ENCODE results near the gene STH.

DNA sequence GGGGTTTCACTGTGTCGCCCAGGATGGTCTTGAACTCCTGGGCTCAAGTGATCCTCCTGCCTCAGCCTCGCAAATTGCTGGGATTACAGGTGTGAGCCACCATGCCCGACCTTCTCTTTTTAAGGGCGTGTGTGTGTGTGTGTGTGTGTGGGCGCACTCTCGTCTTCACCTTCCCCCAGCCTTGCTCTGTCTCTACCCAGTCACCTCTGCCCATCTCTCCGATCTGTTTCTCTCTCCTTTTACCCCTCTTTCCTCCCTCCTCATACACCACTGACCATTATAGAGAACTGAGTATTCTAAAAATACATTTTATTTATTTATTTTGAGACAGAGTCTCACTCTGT is 3.9 kb downstream of the STH start:
- TF ChIP-seq, protein P1, sequence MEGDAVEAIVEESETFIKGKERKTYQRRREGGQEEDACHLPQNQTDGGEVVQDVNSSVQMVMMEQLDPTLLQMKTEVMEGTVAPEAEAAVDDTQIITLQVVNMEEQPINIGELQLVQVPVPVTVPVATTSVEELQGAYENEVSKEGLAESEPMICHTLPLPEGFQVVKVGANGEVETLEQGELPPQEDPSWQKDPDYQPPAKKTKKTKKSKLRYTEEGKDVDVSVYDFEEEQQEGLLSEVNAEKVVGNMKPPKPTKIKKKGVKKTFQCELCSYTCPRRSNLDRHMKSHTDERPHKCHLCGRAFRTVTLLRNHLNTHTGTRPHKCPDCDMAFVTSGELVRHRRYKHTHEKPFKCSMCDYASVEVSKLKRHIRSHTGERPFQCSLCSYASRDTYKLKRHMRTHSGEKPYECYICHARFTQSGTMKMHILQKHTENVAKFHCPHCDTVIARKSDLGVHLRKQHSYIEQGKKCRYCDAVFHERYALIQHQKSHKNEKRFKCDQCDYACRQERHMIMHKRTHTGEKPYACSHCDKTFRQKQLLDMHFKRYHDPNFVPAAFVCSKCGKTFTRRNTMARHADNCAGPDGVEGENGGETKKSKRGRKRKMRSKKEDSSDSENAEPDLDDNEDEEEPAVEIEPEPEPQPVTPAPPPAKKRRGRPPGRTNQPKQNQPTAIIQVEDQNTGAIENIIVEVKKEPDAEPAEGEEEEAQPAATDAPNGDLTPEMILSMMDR (optimal IDR thresholded peaks at IDR 0.05 in 1 of 3, IDR thresholded peaks at IDR 0.05 in 1 of 3, conservative IDR thresholded peaks at IDR 0.05 in 1 of 3; ENCODE audit: extremely low read depth in 1 of 3, insufficient read depth in 2 of 3, low read length in 3 of 3): no peak
- TF ChIP-seq EZH2 (IDR thresholded peaks at IDR 0.05; ENCODE audit: low read length): no peak
